Keratinocyte (primary cell): ENCODE results near the gene SNX8. TPM values are rescaled to one million over a fixed set of nuclear protein-coding genes. Genes with fewer than 3 reads are reported as not detected.

Experiments used
- DNase-seq: peaks from one replicate; pipeline ENCODE4 v3.0.0-alpha.2; 2011; ENCODE audit warnings: low read depth, missing footprints, low spot score
- FAIRE-seq: peaks from 2 replicates; lab custom pipeline; 2011; peaks lifted over from hg19 to GRCh38; lab: Jason Lieb, UNC
- H2AFZ ChIP-seq: 2 replicates; pipeline ENCODE4 v1.6.0; 2012; ENCODE audit warnings: low read length, control low read depth, inconsistent platforms; ENCODE audit not compliant: control insufficient read depth
- H3K27ac ChIP-seq: 2 replicates; pipeline ENCODE4 v1.5.1; 2011; ENCODE audit warnings: low read length; ENCODE audit not compliant: control insufficient read depth, insufficient read depth
- H3K27me3 ChIP-seq: 3 replicates; pipeline ENCODE4 v1.6.0; 2011; ENCODE audit warnings: low read length; ENCODE audit not compliant: control insufficient read depth, insufficient read depth; ENCODE audit errors: extremely low read depth
- H3K36me3 ChIP-seq, 2 experiments: 2 replicates in 1 of 2; 3 replicates in 1 of 2; pipeline ENCODE4 v1.5.1; 2011; ENCODE audit warnings: low read length in 2 of 2, mild to moderate bottlenecking in 1 of 2; ENCODE audit not compliant: control insufficient read depth in 2 of 2, insufficient read depth in 2 of 2; ENCODE audit errors: extremely low read depth in 1 of 2
- H3K4me1 ChIP-seq: 3 replicates; pipeline ENCODE4 v1.5.1; 2011; ENCODE audit warnings: low read length; ENCODE audit not compliant: control insufficient read depth, insufficient read depth; ENCODE audit errors: extremely low read depth
- H3K4me2 ChIP-seq: 3 replicates; pipeline ENCODE4 v1.6.0; 2011; ENCODE audit warnings: low read depth, low read length; ENCODE audit not compliant: control insufficient read depth, insufficient read depth; ENCODE audit errors: extremely low read depth
- H3K4me3 ChIP-seq, 3 experiments: fragments of 200-600 bp in 1 of 3; sonication (generic) in 1 of 3; 2 replicates in 2 of 3; 3 replicates in 1 of 3; pipeline ENCODE4 v1.5.1; 2011 to 2016; ENCODE audit warnings: low read length in 3 of 3, mild to moderate bottlenecking in 3 of 3, control low read depth in 2 of 3, inconsistent platforms in 1 of 3, low read depth in 1 of 3, mixed read lengths in 1 of 3, mixed run types in 1 of 3, moderate library complexity in 1 of 3; ENCODE audit not compliant: control insufficient read depth in 2 of 3, insufficient read depth in 2 of 3; ENCODE audit errors: extremely low read depth in 1 of 3
- H3K79me2 ChIP-seq: 2 replicates; pipeline ENCODE4 v1.6.0; 2012; ENCODE audit warnings: low read length; ENCODE audit not compliant: control insufficient read depth, insufficient read depth
- H3K9ac ChIP-seq: 3 replicates; pipeline ENCODE4 v1.6.0; 2011; ENCODE audit warnings: low read length; ENCODE audit not compliant: control insufficient read depth, insufficient read depth; ENCODE audit errors: extremely low read depth
- H3K9me1 ChIP-seq: 3 replicates; pipeline ENCODE4 v1.6.0; 2011; ENCODE audit warnings: low read length; ENCODE audit not compliant: control insufficient read depth, insufficient read depth; ENCODE audit errors: extremely low read depth
- H3K9me3 ChIP-seq: 2 replicates; pipeline ENCODE4 v1.5.1; 2012; ENCODE audit warnings: low read depth, low read length; ENCODE audit not compliant: control insufficient read depth
- H4K20me1 ChIP-seq: 3 replicates; pipeline ENCODE4 v1.6.0; 2011; ENCODE audit warnings: low read length; ENCODE audit not compliant: control insufficient read depth, insufficient read depth; ENCODE audit errors: extremely low read depth
- EZH2 ChIP-seq: IDR thresholded peaks from one replicate; pipeline ENCODE4 v1.6.1; 2012; ENCODE audit warnings: inconsistent platforms, mild to moderate bottlenecking, low read length, moderate library complexity
- dilution Hi-C: fragments of 300-500 bp; cut with MboI; formaldehyde crosslinking; loops from one replicate; pipeline ENCODE4 v1.7.0; 2020; ENCODE audit warnings: low sequenced_read_pairs; ENCODE audit not compliant: extremely low pct_ligation_motif_present
- polyA plus RNA-seq, 5 experiments: library from polyadenylated mRNA; depleted of rRNA in 3 of 5; stranded (reverse) in 3 of 5; stranded (forward) in 1 of 5; unstranded in 1 of 5; fragments of >200 nt; gene quantifications; 1 replicate in 1 of 5; 2 replicates in 3 of 5; 3 replicates in 1 of 5; pipeline versions ENCODE4 v1.2.1 to v1.2.3, GENCODE V29; 2011 to 2012; ENCODE audit warnings: missing spikeins in 2 of 5, low read depth in 1 of 5, low replicate concordance in 1 of 5
- TF ChIP-seq, protein P1 (sequence below), 3 experiments: IDR thresholded peaks in 1 of 3; conservative IDR thresholded peaks in 1 of 3; optimal IDR thresholded peaks in 1 of 3; 2 replicates in 2 of 3; 3 replicates in 1 of 3; pipeline versions ENCODE3 to v1.5.1; 2011; ENCODE audit warnings: low read length in 3 of 3, mild to moderate bottlenecking in 3 of 3, moderate library complexity in 2 of 3, control low read depth in 1 of 3, inconsistent platforms in 1 of 3; ENCODE audit not compliant: insufficient read depth in 2 of 3; ENCODE audit errors: extremely low read depth in 1 of 3

Gene SNX8
- polyA plus RNA-seq, 1 donor (not counting 4 experiments of a cell fraction or from before 2014, with no cell fraction given) = 24.2 TPM

DNA sequence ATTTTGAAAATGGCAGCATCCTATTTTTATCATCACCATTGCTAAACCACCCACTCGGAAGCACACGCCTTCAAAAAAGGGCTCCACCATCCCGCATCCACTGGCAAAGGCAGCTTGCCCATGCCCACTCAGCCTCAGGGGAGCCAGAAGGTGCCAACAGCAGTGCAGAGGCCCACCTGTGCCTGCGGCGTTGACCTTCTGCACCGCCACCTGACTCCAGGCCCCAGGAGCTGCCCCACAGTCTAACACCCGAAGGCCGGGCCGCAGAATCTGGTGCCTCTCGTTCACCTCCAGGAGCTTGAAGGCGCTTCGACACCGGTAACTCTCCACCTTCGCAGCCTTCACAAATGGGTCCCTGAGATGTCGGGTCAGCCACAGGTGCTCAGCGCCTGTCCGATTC lies 75.0 kb downstream of the SNX8 start:
- peaks cover 26 to 27% of the 10 kb centered on the region in 2 experiments for H3K36me3 ChIP-seq
- FAIRE-seq (no peak), DNase-seq (no peak)
- no peak overlapping the region for H3K9ac ChIP-seq
- H3K4me3 ChIP-seq = no peak overlapping the region
- peaks cover 23% of the 10 kb centered on the region for H3K4me1 ChIP-seq
- no peak overlapping the region for H3K27ac ChIP-seq
- H3K9me3 ChIP-seq = no peaks in the 10 kb centered on the region
- dilution Hi-C loops = no loop called here
- peaks cover 2% of the 10 kb centered on the region for H3K9me1 ChIP-seq
- TF ChIP-seq, protein P1, sequence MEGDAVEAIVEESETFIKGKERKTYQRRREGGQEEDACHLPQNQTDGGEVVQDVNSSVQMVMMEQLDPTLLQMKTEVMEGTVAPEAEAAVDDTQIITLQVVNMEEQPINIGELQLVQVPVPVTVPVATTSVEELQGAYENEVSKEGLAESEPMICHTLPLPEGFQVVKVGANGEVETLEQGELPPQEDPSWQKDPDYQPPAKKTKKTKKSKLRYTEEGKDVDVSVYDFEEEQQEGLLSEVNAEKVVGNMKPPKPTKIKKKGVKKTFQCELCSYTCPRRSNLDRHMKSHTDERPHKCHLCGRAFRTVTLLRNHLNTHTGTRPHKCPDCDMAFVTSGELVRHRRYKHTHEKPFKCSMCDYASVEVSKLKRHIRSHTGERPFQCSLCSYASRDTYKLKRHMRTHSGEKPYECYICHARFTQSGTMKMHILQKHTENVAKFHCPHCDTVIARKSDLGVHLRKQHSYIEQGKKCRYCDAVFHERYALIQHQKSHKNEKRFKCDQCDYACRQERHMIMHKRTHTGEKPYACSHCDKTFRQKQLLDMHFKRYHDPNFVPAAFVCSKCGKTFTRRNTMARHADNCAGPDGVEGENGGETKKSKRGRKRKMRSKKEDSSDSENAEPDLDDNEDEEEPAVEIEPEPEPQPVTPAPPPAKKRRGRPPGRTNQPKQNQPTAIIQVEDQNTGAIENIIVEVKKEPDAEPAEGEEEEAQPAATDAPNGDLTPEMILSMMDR (optimal IDR thresholded peaks at IDR 0.05 in 1 of 3, IDR thresholded peaks at IDR 0.05 in 1 of 3, conservative IDR thresholded peaks at IDR 0.05 in 1 of 3; ENCODE audit: extremely low read depth in 1 of 3, insufficient read depth in 2 of 3, low read length in 3 of 3) = no peak
- no peak for TF ChIP-seq EZH2
- H3K27me3 ChIP-seq = no peaks in the 10 kb centered on the region
- no peak overlapping the region for H3K4me2 ChIP-seq
- H2AFZ ChIP-seq = no peak overlapping the region
- H4K20me1 ChIP-seq = no peaks in the 10 kb centered on the region
- H3K79me2 ChIP-seq = peaks cover 38% of the 10 kb centered on the region

DNA sequence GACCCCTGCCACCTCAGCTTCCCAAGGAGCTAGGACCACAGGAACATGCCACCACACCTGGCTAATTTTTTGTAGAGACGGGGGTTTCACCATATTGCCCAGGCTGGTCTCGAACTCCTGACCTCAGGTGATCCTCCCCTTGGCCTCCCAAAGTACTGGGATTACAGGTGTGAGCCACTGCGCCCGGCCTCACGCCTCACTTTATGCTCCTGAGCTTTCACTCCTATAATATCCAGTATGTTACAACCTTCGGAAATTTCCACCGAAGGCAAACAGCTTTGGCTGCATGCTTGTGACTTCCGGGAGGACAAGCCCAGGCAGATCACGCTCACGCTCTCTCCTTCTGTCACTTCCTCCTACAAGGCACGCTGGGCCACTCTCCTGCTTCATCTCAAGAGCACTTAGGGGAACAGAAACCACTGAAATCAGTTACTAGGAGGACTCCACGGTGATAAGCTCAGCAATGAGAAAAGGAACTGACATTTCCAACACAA lies 77.1 kb downstream of the SNX8 start:
- no peaks in the 10 kb centered on the region for H3K27me3 ChIP-seq
- dilution Hi-C loops = no loop called here
- H4K20me1 ChIP-seq = no peaks in the 10 kb centered on the region
- peak; percentile 26 for FAIRE-seq
- H3K4me3 ChIP-seq = no peak overlapping the region
- TF ChIP-seq EZH2 = no peak
- TF ChIP-seq, protein P1 (optimal IDR thresholded peaks at IDR 0.05 in 1 of 3, IDR thresholded peaks at IDR 0.05 in 1 of 3, conservative IDR thresholded peaks at IDR 0.05 in 1 of 3; ENCODE audit: extremely low read depth in 1 of 3, insufficient read depth in 2 of 3, low read length in 3 of 3) = no peak
- H3K9ac ChIP-seq = no peak overlapping the region
- H3K9me1 ChIP-seq = no peaks in the 10 kb centered on the region
- peak overlapping the region; percentile 4 for H3K27ac ChIP-seq
- H2AFZ ChIP-seq = no peak overlapping the region
- no peaks in the 10 kb centered on the region for H3K9me3 ChIP-seq
- peaks cover 36% of the 10 kb centered on the region for H3K79me2 ChIP-seq
- no peak overlapping the region for H3K4me2 ChIP-seq
- peaks cover 16% of the 10 kb centered on the region for H3K4me1 ChIP-seq
- H3K36me3 ChIP-seq = peaks cover 26 to 27% of the 10 kb centered on the region in 2 experiments
- peak; percentile 32 for DNase-seq
